AG09309 (cell line): Measurements from ENCODE around the gene OBSL1.

ENCODE experiments used
- DNase-seq: peaks from one replicate; pipeline ENCODE4 v3.0.0-alpha.2; 2010; ENCODE audit warnings: low read depth
- H3K4me3 ChIP-seq: 2 replicates; pipeline ENCODE4 v1.5.1; 2011; ENCODE audit warnings: mild to moderate bottlenecking, low read depth, low read length, moderate library complexity; ENCODE audit not compliant: control insufficient read depth
- TF ChIP-seq, protein P1 (sequence below): IDR thresholded peaks from 2 replicates; pipeline ENCODE4 v1.5.1; 2011; ENCODE audit warnings: mild to moderate bottlenecking, low read depth, low read length, inconsistent platforms; ENCODE audit not compliant: insufficient read depth, control insufficient read depth; ENCODE audit errors: missing control alignments

Gene OBSL1

DNA sequence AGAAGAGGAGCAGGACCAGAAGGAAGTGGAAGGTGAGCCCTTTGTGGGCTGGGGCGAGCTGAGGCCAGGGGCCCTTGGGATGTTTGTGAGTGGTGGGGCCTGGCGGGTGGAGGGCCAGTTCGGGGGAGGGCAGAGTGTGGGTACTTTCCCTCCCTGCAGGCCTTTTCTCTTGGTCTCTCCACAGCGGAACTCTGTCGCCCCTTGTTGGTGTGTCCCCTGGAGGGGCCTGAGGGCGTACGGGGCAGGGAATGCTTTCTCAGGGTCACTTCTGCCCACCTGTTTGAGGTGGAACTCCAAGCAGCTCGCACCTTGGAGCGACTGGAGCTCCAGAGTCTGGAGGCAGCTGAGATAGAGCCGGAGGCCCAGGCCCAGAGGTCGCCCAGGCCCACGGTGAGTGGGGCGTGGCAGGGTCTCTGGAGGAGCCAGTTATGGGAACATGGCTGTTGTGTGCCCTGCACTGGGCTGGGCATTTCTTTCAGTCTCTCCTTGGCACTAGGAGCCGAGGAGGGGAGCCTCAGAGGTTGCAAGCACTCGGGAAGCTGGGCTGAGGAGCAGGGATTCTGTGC is 37.1 kb upstream of the OBSL1 start:
- TF ChIP-seq, protein P1, sequence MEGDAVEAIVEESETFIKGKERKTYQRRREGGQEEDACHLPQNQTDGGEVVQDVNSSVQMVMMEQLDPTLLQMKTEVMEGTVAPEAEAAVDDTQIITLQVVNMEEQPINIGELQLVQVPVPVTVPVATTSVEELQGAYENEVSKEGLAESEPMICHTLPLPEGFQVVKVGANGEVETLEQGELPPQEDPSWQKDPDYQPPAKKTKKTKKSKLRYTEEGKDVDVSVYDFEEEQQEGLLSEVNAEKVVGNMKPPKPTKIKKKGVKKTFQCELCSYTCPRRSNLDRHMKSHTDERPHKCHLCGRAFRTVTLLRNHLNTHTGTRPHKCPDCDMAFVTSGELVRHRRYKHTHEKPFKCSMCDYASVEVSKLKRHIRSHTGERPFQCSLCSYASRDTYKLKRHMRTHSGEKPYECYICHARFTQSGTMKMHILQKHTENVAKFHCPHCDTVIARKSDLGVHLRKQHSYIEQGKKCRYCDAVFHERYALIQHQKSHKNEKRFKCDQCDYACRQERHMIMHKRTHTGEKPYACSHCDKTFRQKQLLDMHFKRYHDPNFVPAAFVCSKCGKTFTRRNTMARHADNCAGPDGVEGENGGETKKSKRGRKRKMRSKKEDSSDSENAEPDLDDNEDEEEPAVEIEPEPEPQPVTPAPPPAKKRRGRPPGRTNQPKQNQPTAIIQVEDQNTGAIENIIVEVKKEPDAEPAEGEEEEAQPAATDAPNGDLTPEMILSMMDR: no peak
- H3K4me3 ChIP-seq: no peak overlapping the region
- no peak for DNase-seq

DNA sequence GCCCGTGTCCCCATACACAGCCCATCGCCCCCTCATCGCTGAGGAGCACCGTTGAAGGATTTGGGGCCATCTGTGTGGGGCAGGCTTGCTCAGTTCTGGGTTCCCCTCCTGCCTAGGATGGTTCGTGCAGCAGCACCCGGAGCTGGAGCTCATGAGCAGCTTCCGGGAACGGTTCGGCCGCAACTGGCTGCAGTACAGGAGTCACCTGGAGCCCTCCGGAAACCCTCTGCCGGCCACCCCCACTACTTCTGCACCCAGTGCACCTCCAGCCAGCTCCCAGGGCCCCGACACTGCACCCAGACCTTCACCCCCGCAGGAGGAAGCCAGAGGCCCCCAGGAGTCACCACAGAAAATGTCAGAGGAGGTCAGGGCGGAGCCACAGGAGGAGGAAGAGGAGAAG is 36.6 kb upstream of the OBSL1 start:
- TF ChIP-seq, protein P1: no peak
- no peak for DNase-seq
- no peak overlapping the region for H3K4me3 ChIP-seq

- TF ChIP-seq, protein P1: no peak
- H3K4me3 ChIP-seq: no peak overlapping the region
- DNase-seq: no peak
Measured at GRCh38 chr2:219605607-219605954, 34.2 kb upstream of the OBSL1 start.

DNA sequence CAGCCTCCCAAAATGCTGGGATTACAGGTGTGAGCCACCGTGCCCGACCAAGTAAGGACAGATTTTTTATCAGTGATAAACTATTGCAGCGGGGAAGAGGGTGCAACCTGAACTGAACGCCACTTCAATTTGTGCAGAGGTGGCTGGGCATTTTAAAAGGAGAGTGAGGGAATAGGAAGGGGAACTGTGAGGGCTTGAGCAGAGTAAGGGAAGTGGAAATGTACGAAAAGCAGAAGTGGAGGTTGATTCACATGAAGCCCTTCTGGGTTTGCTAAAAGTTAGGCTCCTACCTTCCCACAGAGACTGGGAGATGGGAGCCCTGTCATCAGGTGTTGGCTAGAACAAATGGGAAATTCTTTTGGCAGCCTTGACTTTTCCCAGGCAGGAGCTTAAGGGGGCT is 32.4 kb upstream of the OBSL1 start:
- TF ChIP-seq, protein P1: no peak
- DNase-seq: no peak
- H3K4me3 ChIP-seq: no peak overlapping the region

GRCh38 chr2:219598308-219599078 is 27.2 kb upstream of the OBSL1 start:
- H3K4me3 ChIP-seq: peak overlapping the region; percentile 92
- DNase-seq: no peak
- TF ChIP-seq, protein P1: no peak

- TF ChIP-seq, protein P1: no peak
- peak within 1 kb of the TSS; percentile 92 for H3K4me3 ChIP-seq
- peak; percentile 75 for DNase-seq
Measured at GRCh38 chr2:219597552-219598307, 26.4 kb upstream of the OBSL1 start, which contains the start of gene STK11IP. Gene STK11IP (plus strand): TSS chr2:219597857. CDS start chr2:219598120, 263 bp downstream.
